Measurements from ENCODE around the gene TAOK3.
A peak's percentile ranks its signal among the peaks of the same experiment; 100 is the strongest.
"Not testable (repeated sequence)": the region's sequence is repeated elsewhere in the genome, so short reads cannot be mapped to it uniquely, and the experiment has no call there.

The TAOK3 gene

GRCh38 chr12:118312578-118312977 lies 60.1 kb downstream of the TAOK3 start:
- CTCF ChIA-PET: interaction anchor here (1.4 to 2.1 kb wide), 6 partner anchors 9 to 64 kb away, joined by 3 to 7 read pairs (median 4); partner anchors contain the start of gene SUDS3
- peak; percentile 55 for DNase-seq (ENCODE audit: extremely low spot score)
- POLR2A ChIA-PET: interaction anchor here (0.6 kb wide), 1 partner anchor 170 kb away, joined by 5 read pairs; no protein-coding TSS in a partner anchor
- TF ChIP-seq CTCF (IDR thresholded peaks at IDR 0.05; ENCODE audit: control extremely low read depth, extremely low read depth, low read depth, missing control alignments): no peak

- ChIA-PET POLR2A (no interaction called here), CTCF (interaction anchor here (1.4 to 2.1 kb wide), 4 partner anchors 8 to 47 kb away, joined by 3 to 7 read pairs (median 4); no protein-coding TSS in a partner anchor)
- TF ChIP-seq CTCF (IDR thresholded peaks at IDR 0.05; ENCODE audit: control extremely low read depth, extremely low read depth, low read depth, missing control alignments): no peak
- DNase-seq (ENCODE audit: extremely low spot score): no peak
These were observed 61.0 kb downstream of the TAOK3 start for GRCh38 chr12:118311666-118312065.

GRCh38 chr12:118310320-118310719 lies 62.4 kb downstream of the TAOK3 start:
- ChIA-PET POLR2A (no interaction called here), CTCF (interaction anchor here (0.9 to 2.4 kb wide), 7 partner anchors 20 to 67 kb away, joined by 3 to 11 read pairs (median 4); partner anchors contain the start of gene SUDS3)
- no peak for DNase-seq (ENCODE audit: extremely low spot score)
- no peak for TF ChIP-seq CTCF (IDR thresholded peaks at IDR 0.05; ENCODE audit: control extremely low read depth, extremely low read depth, low read depth, missing control alignments)

- CTCF ChIA-PET: interaction anchor here (1.2 to 2.5 kb wide), 4 partner anchors 49 to 124 kb away, joined by 3 to 8 read pairs (median 5); partner anchors contain the start of gene SUDS3
- not testable (repeated sequence) for DNase-seq (ENCODE audit: extremely low spot score)
- POLR2A ChIA-PET: interaction anchor here (0.6 to 1.0 kb wide), 2 partner anchors 51 to 61 kb away, joined by 3 to 5 read pairs; no protein-coding TSS in a partner anchor
These were observed 64.7 kb downstream of the TAOK3 start for GRCh38 chr12:118308006-118308405.

GRCh38 chr12:118307069-118307954 lies 65.4 kb downstream of the TAOK3 start:
- POLR2A ChIA-PET: interaction anchor here (0.6 to 1.0 kb wide), 3 partner anchors 39 to 61 kb away, joined by 3 to 7 read pairs (median 5); no protein-coding TSS in a partner anchor
- no peak for TF ChIP-seq CTCF (IDR thresholded peaks at IDR 0.05; ENCODE audit: control extremely low read depth, extremely low read depth, low read depth, missing control alignments)
- CTCF ChIA-PET: interaction anchor here (0.9 to 2.5 kb wide), 5 partner anchors 9 to 123 kb away, joined by 3 to 8 read pairs (median 3); partner anchors contain the start of gene SUDS3
- peak; percentile 30 for DNase-seq (ENCODE audit: extremely low spot score)

- no peak for TF ChIP-seq CTCF (IDR thresholded peaks at IDR 0.05; ENCODE audit: control extremely low read depth, extremely low read depth, low read depth, missing control alignments)
- no peak for DNase-seq (ENCODE audit: extremely low spot score)
- CTCF ChIA-PET: interaction anchor here (1.0 kb wide), 1 partner anchor 8 kb away, joined by 4 read pairs; no protein-coding TSS in a partner anchor
- POLR2A ChIA-PET: no interaction called here
These were observed 68.6 kb downstream of the TAOK3 start for GRCh38 chr12:118304093-118304492.

Measured in GM10248 (cell line).